Left lung (tissue), 14 donors: ENCODE measurements around the gene MAFB. TPM values are rescaled to one million over a fixed set of nuclear protein-coding genes. Genes with fewer than 3 reads are reported as not detected.
A peak's percentile ranks its signal among the peaks of the same experiment; 100 is the strongest.
"Not testable (repeated sequence)": the region's sequence is repeated elsewhere in the genome, so short reads cannot be mapped to it uniquely, and the experiment has no call there.

Experiments
- ATAC-seq: fragments of 200-7000 bp; cut with Tn5 transposase; one replicate; pipeline ENCODE4 v1.9.1; 2020; ENCODE audit warnings: moderate library complexity
- DNase-seq, 4 donors: peaks; one replicate each; pipeline ENCODE4 v3.0.0-alpha.2; 2013 to 2020
- H3K27ac ChIP-seq, 2 donors: fragments of 200-600 bp; sonication (generic) in 1 of 2; one replicate each; pipeline versions ENCODE4 v1.5.0 to v1.8.0; 2020 to 2021
- H3K27me3 ChIP-seq, 2 donors: fragments of 200-600 bp; sonication (generic) in 1 of 2; one replicate each; pipeline versions ENCODE4 v1.5.0 to v1.8.0; 2020 to 2021
- H3K36me3 ChIP-seq, 2 donors: fragments of 200-600 bp; sonication (generic) in 1 of 2; one replicate each; pipeline versions ENCODE4 v1.5.0 to v1.8.0; 2020 to 2021
- H3K4me1 ChIP-seq, 2 donors: fragments of 200-600 bp; one replicate each; pipeline ENCODE4 v1.8.0; 2021
- H3K4me3 ChIP-seq, 2 donors: fragments of 200-600 bp; sonication (generic) in 1 of 2; one replicate each; pipeline versions ENCODE4 v1.5.0 to v1.8.0; 2020 to 2021; ENCODE audit warnings: mild to moderate bottlenecking in 1 of 2
- H3K9me3 ChIP-seq, 2 donors: fragments of 200-600 bp; sonication (generic) in 1 of 2; one replicate each; pipeline versions ENCODE4 v1.5.0 to v1.8.0; 2020 to 2021
- CTCF ChIP-seq, 2 donors: fragments of 200-600 bp; sonication (generic) in 1 of 2; IDR thresholded peaks; one replicate each; pipeline versions ENCODE4 v1.5.0 to v1.8.0; 2021; ENCODE audit warnings: antibody characterized with exemption in 2 of 2
- intact Hi-C, 2 donors: fragments of 100-400 bp; cut with DNase I; formaldehyde crosslinking; loops; one replicate each; pipeline versions ENCODE4 v1.11.2 to v1.14.2; 2022
- long read RNA-seq, 12 donors: library from polyadenylated mRNA in 2 of 12; unstranded in 2 of 12; transcript quantifications; one replicate each; pipeline ENCODE4 v2.0.0 and lab custom pipeline, GENCODE V29; 2019 to 2026
- polyA plus RNA-seq, 6 donors: library from polyadenylated mRNA; unstranded; fragments of 120-200 nt; gene quantifications; one replicate each; pipeline ENCODE4 v1.2.1, GENCODE V29; 2013; ENCODE audit not compliant: insufficient read length in 6 of 6
- total RNA-seq, 2 donors: library from RNA; stranded (reverse); fragmentation: NEBNext Ultra II Directional; extraction: Animal tissue kit (Norgen Biotek cat#: 25700); gene quantifications; one replicate each; pipeline ENCODE4 v1.2.1, GENCODE V29; 2021
- donor health status: DM: no; HTN: yes; CAD: no.
- donor health status: DM: no; HTN: no; CAD: no.

Gene MAFB
- total RNA-seq (100 to 1,000 TPM in 1 of 2 donors, 10 to 100 TPM in 1; 29.8 to 111 TPM), polyA plus RNA-seq (10 to 100 TPM in 5 of 6 donors, 1 to 10 TPM in 1; 9.8 to 15.9 (median 11.6) TPM)
- long read RNA-seq, donor 1, transcript MAFB-201 (1 exons, 3,393 nt): major isoform, 11 of 11 reads
- long read RNA-seq, donor 1, partial matches to known transcripts: 0 of 11 reads
- long read RNA-seq, donor 1, other reads (novel, unspliced or antisense): 0 of 11 reads
- long read RNA-seq, donor 2, transcript MAFB-201 (1 exons, 3,393 nt): major isoform, 25 of 25 reads
- long read RNA-seq, donor 2, partial matches to known transcripts: 0 of 25 reads
- long read RNA-seq, donor 2, other reads (novel, unspliced or antisense): 0 of 25 reads
- long read RNA-seq, donor 3, transcript MAFB-201 (1 exons, 3,393 nt): major isoform, 7 of 7 reads
- long read RNA-seq, donor 3, partial matches to known transcripts: 0 of 7 reads
- long read RNA-seq, donor 3, other reads (novel, unspliced or antisense): 0 of 7 reads
- long read RNA-seq, donor 4, transcript MAFB-201 (1 exons, 3,393 nt): major isoform, 22 of 22 reads
- long read RNA-seq, donor 4, partial matches to known transcripts: 0 of 22 reads
- long read RNA-seq, donor 4, other reads (novel, unspliced or antisense): 0 of 22 reads
- long read RNA-seq, donor 5, transcript MAFB-201 (1 exons, 3,393 nt): major isoform, 16 of 16 reads
- long read RNA-seq, donor 5, partial matches to known transcripts: 0 of 16 reads
- long read RNA-seq, donor 5, other reads (novel, unspliced or antisense): 0 of 16 reads
- long read RNA-seq, donor 6, transcript MAFB-201 (1 exons, 3,393 nt): major isoform, 20 of 20 reads
- long read RNA-seq, donor 6, partial matches to known transcripts: 0 of 20 reads
- long read RNA-seq, donor 6, other reads (novel, unspliced or antisense): 0 of 20 reads
- long read RNA-seq, donor 7, partial matches to known transcripts: 0 of 4 reads
- long read RNA-seq, donor 7, other reads (novel, unspliced or antisense): 0 of 4 reads
- long read RNA-seq, donor 8, transcript MAFB-201 (1 exons, 3,393 nt): major isoform, 8 of 8 reads
- long read RNA-seq, donor 8, partial matches to known transcripts: 0 of 8 reads
- long read RNA-seq, donor 8, other reads (novel, unspliced or antisense): 0 of 8 reads
- long read RNA-seq, donor 9: 0 reads
- long read RNA-seq, donor 10, transcript MAFB-201 (1 exons, 3,393 nt): major isoform, 29 of 29 reads
- long read RNA-seq, donor 10, partial matches to known transcripts: 0 of 29 reads
- long read RNA-seq, donor 10, other reads (novel, unspliced or antisense): 0 of 29 reads
- long read RNA-seq, donor 11, transcript MAFB-201 (1 exons, 3,393 nt): major isoform, 22 of 22 reads
- long read RNA-seq, donor 11, partial matches to known transcripts: 0 of 22 reads
- long read RNA-seq, donor 11, other reads (novel, unspliced or antisense): 0 of 22 reads
- long read RNA-seq, donor 12, partial matches to known transcripts: 0 of 2 reads
- long read RNA-seq, donor 12, other reads (novel, unspliced or antisense): 0 of 2 reads

GRCh38 chr20:40689100-40689942 is at the start of gene MAFB:
MAFB (minus strand) TSS chr20:40689236; CDS start chr20:40688850, 386 bp downstream.
- H3K36me3 ChIP-seq: peaks cover 0 to 19% of the 10 kb centered on the region in 2 donors
- H3K27me3 ChIP-seq: peaks cover 33 to 99% of the 10 kb centered on the region in 2 donors
- peak within 1 kb of the TSS; percentile 98 for H3K27ac ChIP-seq
- no peak for TF ChIP-seq CTCF (IDR thresholded peaks at IDR 0.05)
- DNase-seq (peak; percentile 93 to 98 (median 96)), ATAC-seq (peak; percentile 78)
- peak within 1 kb of the TSS; percentile 55 to 76 for H3K4me3 ChIP-seq
- H3K4me1 ChIP-seq: peaks cover 5 to 64% of the 10 kb centered on the region in 2 donors
- H3K9me3 ChIP-seq: no peaks in the 10 kb centered on the region
- intact Hi-C loops: loop anchor here in 1 of 2 donors (10.0 kb wide), 1 partner anchor 405 kb away; no protein-coding TSS in a partner anchor

GRCh38 chr20:40736468-40736867 is 47.4 kb upstream of the MAFB start:
- intact Hi-C loops, ATAC-seq, H3K27ac ChIP-seq: not testable (repeated sequence)

GRCh38 chr20:40728996-40729395 is 40.0 kb upstream of the MAFB start:
- peaks cover 0 to 7% of the 10 kb centered on the region in 2 donors for H3K27me3 ChIP-seq
- H3K4me1 ChIP-seq: no peaks in the 10 kb centered on the region
- H3K4me3 ChIP-seq: no peak overlapping the region
- DNase-seq (no peak), ATAC-seq (no peak)
- TF ChIP-seq CTCF (IDR thresholded peaks at IDR 0.05): no peak
- H3K9me3 ChIP-seq: no peaks in the 10 kb centered on the region
- intact Hi-C loops: no loop called here
- no peaks in the 10 kb centered on the region for H3K36me3 ChIP-seq
- H3K27ac ChIP-seq: no peak overlapping the region

More at GRCh38 chr20:40736468-40736867, 47.4 kb upstream of the MAFB start:
- H3K9me3 ChIP-seq, DNase-seq, H3K36me3 ChIP-seq, H3K4me1 ChIP-seq, H3K4me3 ChIP-seq: not testable (repeated sequence)
- peaks cover 0 to 10% of the 10 kb centered on the region in 2 donors for H3K27me3 ChIP-seq

GRCh38 chr20:40728470-40728869 is 39.4 kb upstream of the MAFB start:
- Histone ChIP-seq H3K4me3 (no peak overlapping the region), H3K4me1 (no peaks in the 10 kb centered on the region), H3K9me3 (no peaks in the 10 kb centered on the region), H3K27me3 (peaks cover 0 to 2% of the 10 kb centered on the region in 2 donors), H3K36me3 (no peaks in the 10 kb centered on the region), H3K27ac (no peak overlapping the region)
- DNase-seq: no peak
- ATAC-seq: no peak
- intact Hi-C loops: no loop called here
- TF ChIP-seq CTCF (IDR thresholded peaks at IDR 0.05): no peak
